ENCODE measurements around the gene FBLIM1. TPM values are rescaled to one million over a fixed set of nuclear protein-coding genes. Genes with fewer than 3 reads are reported as not detected.
A peak's percentile ranks its signal among the peaks of the same experiment; 100 is the strongest.

Gene FBLIM1
- total RNA-seq, 1 experiment from 2014 or later, result 156 TPM

DNA sequence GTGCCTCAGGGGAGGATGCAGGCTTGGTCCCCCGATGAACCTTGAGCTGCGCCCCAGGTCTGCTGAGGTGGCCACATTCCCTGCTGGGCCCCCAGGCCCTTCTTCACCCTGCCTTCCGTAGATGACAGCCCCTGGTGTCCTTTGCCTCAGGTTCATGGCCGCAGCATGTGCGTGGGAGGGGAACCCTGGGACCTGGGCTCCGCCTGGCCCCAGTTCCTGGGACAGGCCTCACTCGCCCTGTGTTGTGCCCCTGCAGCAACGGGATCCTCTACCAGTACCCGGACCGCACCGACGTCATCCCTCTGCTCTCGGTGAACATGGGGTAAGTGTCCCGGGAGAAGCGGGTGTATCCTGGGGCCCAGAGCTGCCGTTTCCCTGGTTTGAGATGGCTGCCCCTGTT lies 27.7 kb upstream of the FBLIM1 start:
- no peak for DNase-seq (ENCODE audit: low read depth)

DNA sequence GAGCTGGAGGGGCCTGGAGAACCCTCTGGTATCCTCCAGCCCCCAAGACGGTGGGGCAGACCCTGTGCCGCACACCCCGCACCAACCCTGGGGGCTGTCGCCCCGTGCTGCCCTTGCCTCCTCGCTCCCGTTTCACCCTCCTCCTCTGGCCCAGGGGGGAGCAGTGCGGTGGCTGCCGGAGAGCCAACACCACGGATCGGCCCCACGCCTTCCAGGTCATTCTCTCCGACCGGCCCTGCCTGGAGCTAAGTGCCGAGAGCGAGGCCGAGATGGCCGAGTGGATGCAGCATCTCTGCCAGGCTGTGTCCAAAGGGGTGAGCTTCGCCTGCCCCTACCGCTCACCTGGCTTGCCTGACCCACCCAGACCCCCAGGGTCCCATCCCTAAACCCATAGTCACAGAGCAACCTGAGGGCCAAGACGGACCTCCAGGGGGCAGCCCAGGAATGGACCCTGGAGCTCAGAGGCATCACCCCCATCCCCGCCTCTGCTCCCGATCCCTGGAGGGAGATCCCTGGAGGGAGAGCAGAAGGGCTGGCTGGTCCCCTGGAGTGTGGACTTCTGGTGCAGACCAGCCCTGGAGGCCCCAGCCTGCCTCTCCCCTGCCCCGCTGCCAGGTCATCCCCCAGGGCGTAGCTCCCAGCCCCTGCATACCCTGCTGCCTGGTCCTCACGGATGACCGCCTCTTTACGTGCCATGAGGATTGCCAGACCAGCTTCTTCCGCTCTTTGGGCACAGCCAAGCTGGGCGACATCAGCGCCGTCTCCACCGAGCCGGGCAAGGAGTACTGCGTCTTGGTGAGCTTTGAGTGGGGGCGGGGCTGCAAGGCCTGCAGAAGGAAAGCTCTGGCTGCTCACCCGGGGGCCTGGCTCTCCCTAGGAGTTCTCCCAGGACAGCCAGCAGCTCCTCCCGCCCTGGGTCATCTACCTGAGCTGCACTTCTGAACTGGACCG lies 26.6 kb upstream of the FBLIM1 start:
- DNase-seq (ENCODE audit: low read depth), result no peak

DNA sequence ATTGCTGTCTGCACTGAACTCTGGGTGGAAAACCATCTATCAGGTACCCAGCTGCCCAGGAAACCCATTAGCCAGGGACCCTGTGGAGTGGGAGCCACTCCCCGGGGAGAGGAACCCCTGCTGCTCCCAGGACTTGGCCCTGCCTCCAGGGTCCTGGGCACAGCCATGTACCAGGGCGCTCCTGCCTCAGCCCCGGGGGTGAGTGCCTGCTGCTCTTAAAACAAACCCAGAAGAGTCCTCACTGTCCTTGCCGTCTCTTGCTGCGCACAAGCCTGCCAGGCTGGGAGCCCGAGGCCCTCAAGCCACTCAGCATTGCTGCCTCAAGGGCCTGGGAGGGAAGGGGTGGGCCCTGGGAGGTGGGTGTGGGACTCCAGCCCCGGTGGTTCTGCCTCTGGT lies 25.9 kb upstream of the FBLIM1 start:
- DNase-seq (ENCODE audit: low read depth), result no peak

DNA sequence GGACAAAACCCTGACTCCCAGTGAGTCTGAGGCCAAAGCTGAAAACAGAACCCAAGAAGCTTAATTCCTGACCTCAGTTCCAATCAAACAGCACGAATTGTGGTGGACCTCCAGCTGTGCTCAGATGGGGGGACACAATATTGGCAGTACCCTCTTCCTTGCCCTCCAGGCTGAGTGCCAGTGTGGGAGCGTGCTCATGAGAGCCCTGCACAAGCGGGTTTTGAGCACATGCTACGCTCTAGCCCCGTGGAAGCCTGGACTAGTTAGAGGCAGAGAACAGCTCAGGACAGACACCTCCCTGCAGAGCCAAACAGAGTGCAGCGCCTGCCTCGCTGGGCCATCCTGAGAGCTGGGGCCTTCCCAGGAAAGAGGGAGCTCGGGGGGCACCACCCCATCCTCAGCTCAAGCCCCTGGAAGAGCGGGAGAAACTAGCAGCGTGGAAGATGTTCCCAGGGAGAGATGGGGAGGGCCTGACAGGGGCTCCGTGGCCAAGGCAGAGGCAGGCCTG lies 25.3 kb upstream of the FBLIM1 start:
- no peak for DNase-seq (ENCODE audit: low read depth)

DNA sequence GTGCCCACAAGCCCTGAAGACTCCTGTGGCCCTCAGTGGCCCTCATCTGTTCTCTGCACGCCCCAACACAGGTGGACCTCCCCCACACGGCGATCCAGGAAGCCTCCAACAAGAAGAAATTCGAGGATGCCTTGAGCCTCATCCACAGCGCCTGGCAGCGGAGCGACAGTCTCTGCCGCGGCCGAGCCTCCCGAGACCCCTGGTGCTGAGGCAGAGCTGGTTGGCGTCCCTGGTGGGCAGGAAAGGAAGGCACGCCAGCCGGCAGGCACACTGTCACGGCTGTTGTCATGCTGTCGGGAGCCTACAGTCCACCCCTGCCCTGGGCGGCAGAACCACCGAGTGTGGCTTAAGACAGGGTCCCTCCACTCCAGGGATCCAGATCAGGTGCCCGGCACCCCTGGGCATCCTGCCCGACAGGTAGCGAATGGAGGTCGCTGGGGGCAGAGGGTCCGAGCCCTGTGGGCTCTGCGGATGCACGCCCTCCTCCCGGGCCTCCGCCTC lies 24.8 kb upstream of the FBLIM1 start:
- DNase-seq (ENCODE audit: low read depth), result no peak

DNA sequence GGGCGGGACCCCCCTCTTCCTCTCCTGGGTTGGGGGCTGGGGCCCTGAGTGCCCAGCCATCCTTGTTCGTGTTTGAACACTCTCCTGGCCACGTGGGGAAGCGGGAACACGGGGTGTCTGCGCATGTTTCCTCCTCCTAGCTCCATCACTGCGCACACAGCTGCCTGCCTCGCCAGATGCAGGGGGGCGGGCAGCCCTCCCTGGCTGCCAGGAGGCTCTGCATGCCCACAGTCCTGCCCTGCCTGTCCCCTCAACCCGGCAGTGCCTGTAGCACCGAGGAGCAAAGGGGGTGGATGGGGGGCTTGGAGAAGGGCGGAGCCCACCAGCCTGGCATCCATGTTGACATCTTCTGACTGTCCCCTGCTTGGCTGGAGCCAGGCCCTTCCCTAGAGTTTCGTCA lies 24.3 kb upstream of the FBLIM1 start:
- no peak for DNase-seq (ENCODE audit: low read depth)

DNA sequence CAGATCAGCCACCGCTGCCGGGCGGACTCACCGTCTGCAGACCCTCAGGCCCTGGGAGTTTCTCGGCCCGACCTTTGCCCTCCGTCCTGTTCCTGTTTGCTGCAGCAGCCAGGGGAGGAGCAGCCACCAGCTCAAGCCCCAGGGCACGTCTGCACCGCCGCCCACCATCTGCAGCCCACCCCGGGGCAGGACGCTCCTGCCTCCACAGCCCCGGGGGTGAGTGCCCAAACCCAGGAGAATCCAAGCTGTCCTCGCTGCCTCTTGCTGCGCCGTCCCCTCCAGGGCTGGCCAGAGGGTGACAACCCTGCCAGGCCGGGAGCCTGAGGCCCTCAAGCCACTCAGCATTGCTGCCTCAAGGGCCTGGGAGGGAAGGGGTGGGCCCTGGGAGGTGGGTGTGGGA lies 23.7 kb upstream of the FBLIM1 start:
- DNase-seq (ENCODE audit: low read depth), result no peak

DNA sequence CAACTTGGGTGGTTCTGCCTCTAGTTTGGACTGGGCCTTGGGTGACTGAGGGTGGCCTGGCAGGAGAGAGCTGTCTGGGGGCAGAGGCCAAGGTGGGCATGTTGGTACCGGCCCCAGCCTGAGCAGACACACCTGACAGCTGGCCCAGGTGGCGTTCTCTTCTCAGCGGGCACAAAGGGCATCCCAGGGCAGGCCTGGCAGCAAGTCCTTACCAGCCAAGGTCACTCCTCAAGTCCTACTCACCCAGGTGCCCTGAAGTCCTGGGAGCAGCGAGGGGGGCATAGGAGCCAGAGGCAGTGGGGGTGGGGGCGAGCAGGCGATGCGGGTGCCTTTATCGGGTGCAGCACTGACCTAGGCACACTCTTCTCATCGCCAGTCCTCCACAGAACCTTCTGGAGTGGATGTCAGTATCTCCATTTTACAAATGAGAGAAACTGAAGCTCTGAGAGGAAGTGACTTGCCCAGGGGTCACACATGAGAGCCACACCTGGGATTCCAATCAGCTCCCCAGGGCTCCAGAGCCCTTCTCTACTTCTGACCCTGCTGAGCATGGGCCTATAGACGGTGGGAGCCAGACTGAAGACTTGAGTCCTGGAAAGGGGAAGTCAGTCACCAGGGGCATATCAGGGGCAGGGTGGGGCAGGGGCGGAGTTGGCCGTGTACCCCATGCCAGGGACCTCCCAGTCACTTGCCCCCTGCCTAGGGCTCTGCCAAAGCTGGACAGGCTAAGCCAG lies 23.1 kb upstream of the FBLIM1 start:
- no peak for DNase-seq (ENCODE audit: low read depth)

DNA sequence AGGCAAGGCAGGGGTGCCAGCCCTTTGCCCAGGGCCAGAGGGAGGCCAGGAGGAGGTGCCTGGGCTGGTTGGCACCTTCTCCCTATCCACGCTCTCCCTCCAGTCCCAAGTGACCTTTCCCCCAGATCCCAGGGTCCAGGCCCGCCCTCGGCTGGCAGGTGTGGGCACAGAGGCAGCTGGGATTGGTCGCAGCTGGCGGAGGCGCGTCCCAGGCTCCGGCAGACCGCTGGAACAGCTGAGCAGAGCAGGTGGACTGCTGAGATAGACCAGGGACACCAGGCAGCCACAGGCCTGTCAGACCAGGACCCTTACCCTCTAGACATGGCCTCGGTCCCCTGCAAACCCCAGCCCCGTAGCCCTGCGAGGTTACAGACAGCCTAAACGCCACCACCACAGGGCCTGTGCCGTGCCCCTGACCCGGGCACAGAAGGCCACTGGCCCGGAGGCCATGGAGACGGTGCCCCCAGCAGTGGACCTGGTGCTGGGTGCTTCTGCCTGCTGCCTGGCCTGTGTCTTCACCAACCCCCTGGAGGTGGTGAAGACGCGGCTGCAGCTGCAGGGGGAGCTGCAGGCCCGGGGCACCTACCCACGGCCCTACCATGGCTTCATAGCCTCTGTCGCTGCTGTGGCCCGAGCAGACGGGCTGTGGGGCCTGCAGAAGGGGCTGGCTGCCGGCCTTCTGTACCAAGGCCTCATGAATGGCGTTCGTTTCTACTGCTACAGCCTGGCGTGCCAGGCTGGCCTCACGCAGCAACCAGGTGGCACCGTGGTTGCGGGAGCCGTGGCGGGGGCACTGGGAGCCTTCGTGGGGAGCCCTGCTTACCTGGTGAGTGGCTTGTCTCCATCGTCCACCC lies 22.3 kb upstream of the FBLIM1 start, which contains the start of gene SLC25A34:
Gene SLC25A34 (plus strand): TSS at position 221 of the 854 bp plus-strand sequence. CDS start 228 bp downstream, at position 449.
- no peak for DNase-seq (ENCODE audit: low read depth)

DNA sequence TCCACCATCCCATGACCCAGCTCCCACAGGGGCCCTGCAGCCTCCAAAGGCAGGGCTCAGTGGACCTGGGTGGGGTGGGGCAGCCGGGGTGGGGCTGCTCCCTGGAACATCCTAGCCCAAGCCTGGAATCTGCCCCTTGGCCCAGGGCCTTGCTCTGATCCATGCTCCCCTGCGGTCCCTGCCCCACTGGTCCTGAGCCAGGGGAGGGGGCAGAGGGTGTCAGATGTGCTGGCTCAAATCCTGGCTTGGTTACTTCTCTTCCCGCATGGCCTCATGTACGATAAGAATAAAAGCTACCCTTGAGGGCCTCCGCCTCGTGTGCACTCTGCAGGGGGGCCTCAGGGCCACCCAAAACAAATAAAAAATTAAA lies 21.7 kb upstream of the FBLIM1 start:
- DNase-seq (ENCODE audit: low read depth), result no peak

DNA sequence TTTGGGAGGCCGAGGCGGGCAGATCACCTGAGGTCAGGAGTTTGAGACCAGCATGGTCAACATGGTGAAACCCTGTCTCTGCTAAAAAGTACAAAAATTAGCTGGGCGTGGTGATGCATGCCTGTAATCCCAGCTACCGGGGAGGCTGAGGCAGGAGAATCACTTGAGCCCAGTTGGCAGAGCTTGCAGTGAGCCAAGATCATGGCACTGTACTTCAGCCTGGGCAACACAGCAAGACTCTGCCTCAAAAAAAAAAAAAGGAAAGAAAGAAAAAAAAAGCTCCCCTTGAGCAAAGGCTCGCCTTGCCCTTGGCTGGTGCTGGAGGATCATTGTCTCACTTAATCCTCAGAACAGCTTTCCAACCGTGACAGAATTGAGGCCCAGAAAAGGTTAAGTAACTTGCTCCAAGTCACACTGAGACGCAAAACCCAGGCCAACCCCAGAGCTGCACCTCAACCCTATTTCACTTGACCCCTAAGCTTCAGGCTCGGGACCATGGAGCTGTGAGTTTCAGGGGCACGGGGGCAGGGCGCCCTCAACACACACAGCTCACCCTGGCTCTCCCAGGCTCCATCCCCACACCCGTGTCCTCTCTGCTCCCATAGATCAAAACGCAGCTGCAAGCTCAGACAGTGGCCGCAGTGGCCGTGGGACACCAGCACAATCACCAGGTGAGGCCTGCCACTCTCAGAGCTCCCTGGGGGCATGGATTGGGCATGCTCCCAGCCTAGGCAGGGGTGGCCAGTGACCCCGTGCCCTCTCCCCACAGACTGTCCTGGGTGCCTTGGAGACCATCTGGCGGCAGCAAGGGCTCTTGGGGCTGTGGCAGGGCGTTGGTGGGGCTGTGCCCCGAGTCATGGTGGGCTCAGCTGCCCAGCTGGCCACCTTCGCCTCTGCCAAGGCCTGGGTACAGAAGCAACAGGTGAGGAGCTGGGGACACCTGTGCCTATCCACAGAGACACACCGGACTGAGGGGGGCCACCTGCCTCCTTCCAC lies 21.0 kb upstream of the FBLIM1 start:
- DNase-seq (ENCODE audit: low read depth), result no peak

DNA sequence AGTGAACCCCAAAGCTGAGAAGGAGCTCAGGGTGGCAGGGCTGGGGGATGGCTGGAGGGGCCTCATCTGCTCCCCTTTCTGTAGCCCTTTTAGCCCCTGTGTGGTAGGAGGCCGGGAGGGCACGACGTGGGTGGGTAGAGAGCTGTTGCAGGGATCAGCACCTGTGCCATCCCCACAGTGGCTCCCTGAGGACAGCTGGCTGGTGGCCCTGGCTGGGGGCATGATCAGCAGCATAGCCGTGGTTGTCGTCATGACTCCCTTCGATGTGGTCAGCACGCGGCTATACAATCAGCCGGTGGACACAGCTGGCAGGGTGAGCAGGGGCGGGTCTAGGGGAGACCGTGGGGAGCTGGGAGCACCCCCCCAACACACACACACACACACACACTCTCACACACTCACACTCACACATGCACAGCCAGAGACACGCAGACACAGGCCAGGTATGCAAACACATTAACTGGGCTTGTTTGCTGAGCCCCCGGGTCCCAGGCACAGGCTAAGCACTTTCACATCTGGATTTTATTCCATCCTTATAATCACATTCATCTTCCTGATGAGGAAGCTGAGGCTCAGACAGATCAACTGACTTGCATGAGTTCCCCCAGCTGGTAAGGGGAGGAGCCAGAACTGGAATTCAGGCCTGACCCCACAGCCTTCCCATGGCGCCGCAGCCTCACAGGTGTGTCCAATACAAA lies 20.0 kb upstream of the FBLIM1 start:
- peak; percentile 24 for DNase-seq (ENCODE audit: low read depth)

DNA sequence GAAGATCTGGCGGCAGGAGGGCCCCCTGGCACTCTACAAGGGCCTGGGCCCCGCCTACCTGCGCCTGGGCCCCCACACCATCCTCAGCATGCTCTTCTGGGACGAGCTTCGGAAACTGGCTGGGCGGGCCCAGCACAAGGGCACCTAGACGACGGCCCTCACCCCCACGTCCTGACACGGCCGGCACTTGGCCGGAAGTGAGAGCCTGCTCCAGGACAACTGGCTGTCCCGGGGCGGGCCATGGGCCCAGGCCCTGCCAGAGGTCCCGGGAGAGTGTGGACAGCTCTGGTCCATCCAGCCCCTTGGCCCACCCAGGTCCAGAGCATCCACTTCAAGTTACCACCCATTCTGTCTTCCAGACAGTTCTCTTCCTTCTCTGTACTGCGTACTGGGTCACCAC lies 19.3 kb upstream of the FBLIM1 start:
- DNase-seq (ENCODE audit: low read depth), result no peak

DNA sequence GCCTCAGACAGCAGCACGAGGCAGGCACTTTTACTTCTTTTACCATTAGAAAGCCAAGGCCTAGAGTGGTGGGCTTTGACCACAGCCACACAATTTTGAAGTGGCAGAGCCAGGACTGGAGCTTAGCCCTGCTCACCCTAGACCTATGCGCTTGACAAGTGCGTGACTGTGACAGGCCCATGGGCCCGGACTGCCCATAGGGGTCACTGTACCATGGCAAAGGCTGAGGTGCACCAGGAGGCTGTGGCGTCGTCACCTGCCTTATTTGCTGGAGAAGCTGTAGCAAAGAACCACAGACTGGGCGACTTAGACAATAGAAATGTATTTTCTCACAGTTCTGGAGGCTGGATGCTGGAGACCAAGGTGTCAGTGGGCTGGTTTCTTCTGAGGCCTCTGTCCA lies 18.9 kb upstream of the FBLIM1 start:
- DNase-seq (ENCODE audit: low read depth), result peak; percentile 24

DNA sequence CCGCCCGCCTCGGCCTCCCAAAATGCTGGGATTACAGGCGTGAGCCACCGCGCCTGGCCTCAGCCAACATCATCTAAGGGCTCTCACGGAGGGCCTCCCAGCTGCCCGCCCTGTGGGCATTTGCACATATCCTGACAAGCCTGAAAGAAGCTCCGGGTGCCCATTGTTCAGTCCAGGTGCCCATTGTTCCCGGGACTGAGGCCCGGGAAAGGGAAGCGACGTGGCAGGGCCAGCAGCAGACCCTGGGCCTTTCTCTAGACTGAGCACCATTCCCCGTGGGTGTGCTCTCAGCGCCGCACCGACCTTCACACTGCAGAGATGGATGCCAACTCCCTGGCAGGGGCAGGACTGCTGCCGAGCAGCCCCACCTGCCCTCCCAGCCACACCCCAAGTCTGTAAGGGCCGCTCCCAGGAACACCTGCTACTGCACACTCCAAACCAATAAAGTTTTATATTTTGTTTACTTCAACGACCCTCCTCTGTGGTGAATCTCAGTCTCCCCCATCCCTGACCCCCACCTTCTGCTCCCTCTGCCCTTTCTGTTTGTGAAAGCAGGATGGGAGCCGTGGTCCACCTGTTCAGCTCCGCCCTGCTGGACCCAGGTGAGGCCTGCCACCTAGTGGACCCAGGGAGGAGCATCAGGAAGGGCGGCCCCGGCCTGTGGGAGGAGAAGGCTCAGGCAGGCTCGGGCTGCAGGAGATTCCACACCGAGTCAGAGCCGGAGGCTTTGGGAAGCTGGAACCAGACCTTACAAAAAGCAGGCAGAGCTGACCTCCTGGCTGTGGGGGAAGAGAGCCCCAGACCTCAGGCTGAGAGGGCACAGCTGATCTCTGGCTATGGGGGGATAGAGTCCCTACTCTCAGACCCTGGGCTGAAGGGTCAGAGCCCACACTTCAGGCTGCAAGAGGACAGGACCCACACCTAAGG lies 17.4 kb upstream of the FBLIM1 start:
- DNase-seq (ENCODE audit: low read depth), result peak; percentile 80

DNA sequence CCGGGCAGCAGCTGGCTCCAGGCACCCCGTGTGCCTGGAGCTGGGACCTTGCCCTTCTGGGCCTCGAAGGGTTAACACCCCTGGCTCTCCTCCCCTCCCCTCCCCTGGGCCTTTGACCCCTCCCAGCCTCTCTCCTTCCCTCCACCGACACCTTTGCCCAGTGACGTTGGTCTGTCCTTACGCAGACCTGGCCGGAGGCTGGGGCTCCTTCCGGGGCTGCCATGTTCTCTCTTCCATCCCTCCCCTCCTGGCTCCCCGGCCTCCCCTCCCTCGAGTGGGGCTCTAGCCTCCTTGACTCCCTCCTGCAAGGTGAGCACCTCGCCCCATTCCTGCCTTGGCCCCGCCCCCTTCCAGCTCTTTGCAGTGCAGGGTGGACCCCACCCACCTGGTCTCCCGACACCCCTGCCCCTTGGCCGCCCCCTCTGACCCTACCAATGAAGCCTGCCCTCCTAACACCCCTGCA lies 16.2 kb upstream of the FBLIM1 start, which contains the start of gene TMEM82:
Gene TMEM82 (plus strand): TSS at position 161 of the 463 bp plus-strand sequence. CDS start 61 bp downstream, at position 222.
- DNase-seq (ENCODE audit: low read depth), result no peak

DNA sequence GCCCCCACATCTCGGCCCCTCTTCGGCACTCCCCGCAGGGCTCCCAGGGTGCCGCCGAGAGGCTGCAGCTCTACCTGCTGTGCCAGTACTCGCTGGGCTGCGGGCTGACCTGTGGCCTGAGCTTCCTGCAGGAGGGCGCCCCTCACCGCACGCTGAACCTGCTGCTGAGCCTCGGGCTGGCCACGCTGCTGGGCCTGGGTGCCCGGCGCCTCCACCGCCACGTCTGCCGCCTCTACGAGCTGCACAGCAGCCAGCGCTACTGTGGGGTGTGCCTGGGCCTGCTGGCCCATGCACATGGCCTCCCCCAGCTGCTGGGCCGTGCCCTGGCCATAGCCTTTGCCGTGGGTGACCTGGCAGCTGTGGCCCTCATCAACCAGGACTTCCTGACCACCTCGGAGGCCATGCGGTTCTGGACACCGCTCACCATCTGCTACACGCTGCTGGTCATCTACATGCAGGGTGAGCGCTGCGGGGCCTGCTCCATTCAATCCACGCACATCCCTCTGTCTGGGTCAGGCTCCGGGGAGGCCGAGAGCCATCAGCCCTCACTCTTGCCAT lies 14.4 kb upstream of the FBLIM1 start:
- no peak for DNase-seq (ENCODE audit: low read depth)

DNA sequence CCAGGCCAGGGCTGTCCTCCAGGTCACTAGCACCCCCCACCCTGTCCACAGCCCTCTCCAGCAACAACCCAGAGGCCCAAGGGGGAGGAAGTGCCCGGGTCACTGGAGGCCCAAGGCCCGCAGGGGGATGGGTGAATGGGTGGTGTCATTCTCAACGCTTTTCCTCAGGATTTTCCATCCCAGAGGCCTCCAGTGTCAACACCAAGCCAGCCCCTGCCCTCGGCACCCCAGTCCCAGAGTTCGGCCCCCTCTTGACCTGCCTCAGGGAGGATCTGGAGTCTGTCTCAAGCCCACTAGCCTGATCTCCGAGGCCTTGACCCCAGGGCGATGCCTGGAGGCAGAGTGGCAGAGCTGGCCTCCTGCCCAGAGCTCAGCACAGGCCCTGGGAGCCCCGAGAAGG lies 11.2 kb upstream of the FBLIM1 start:
- DNase-seq (ENCODE audit: low read depth), result no peak

All from M059J (cell line).